T-helper 2 cell treated with Interferon-gamma antibody and Interleukin-4, amounts not matched to agents 5 μg/mL and 100 μg/mL, for 36 hours (primary cell): ENCODE measurements around the gene RIMBP2.

Experiments used
- DNase-seq: peaks from one replicate; pipeline ENCODE4 v3.0.0; 2021; ENCODE audit warnings: low spot score
- H3K27ac Mint-ChIP-seq: one replicate; pipeline ENCODE4 v1.8.0; 2021; ENCODE audit warnings: mild to moderate bottlenecking, mixed read lengths
- H3K27me3 Mint-ChIP-seq: one replicate; pipeline ENCODE4 v1.8.0; 2021; ENCODE audit warnings: low read depth, mixed read lengths
- H3K36me3 Mint-ChIP-seq: one replicate; pipeline ENCODE4 v1.8.0; 2021; ENCODE audit warnings: low read depth, mixed read lengths
- H3K4me1 Mint-ChIP-seq: one replicate; pipeline ENCODE4 v1.8.0; 2021; ENCODE audit warnings: low read depth, mixed read lengths
- H3K4me3 Mint-ChIP-seq: one replicate; pipeline ENCODE4 v1.8.0; 2022; ENCODE audit warnings: mild to moderate bottlenecking, moderate library complexity, mixed read lengths
- H3K9me3 Mint-ChIP-seq: one replicate; pipeline ENCODE4 v1.8.0; 2021; ENCODE audit warnings: mixed read lengths

Gene RIMBP2

GRCh38 chr12:130520784-130521183, 195.3 kb downstream of the RIMBP2 start:
- H3K4me1 Mint-ChIP-seq = no peaks in the 10 kb centered on the region
- no peaks in the 10 kb centered on the region for H3K9me3 Mint-ChIP-seq
- no peaks in the 10 kb centered on the region for H3K36me3 Mint-ChIP-seq
- DNase-seq = no peak
- H3K27ac Mint-ChIP-seq = no peak overlapping the region
- H3K4me3 Mint-ChIP-seq = no peak overlapping the region
- H3K27me3 Mint-ChIP-seq = no peaks in the 10 kb centered on the region

- Mint-ChIP-seq H3K4me1 (no peaks in the 10 kb centered on the region), H3K27ac (no peak overlapping the region), H3K9me3 (no peaks in the 10 kb centered on the region), H3K4me3 (no peak overlapping the region), H3K27me3 (no peaks in the 10 kb centered on the region), H3K36me3 (no peaks in the 10 kb centered on the region)
- no peak for DNase-seq
Measured at GRCh38 chr12:130517588-130517987, 198.5 kb downstream of the RIMBP2 start.

- Mint-ChIP-seq H3K36me3 (no peaks in the 10 kb centered on the region), H3K27me3 (no peaks in the 10 kb centered on the region)
Measured at GRCh38 chr12:130514149-130514551, 201.9 kb downstream of the RIMBP2 start.

GRCh38 chr12:130513556-130513955, 202.5 kb downstream of the RIMBP2 start:
- H3K36me3 Mint-ChIP-seq = no peaks in the 10 kb centered on the region
- H3K9me3 Mint-ChIP-seq = no peaks in the 10 kb centered on the region
- no peak overlapping the region for H3K27ac Mint-ChIP-seq
- no peaks in the 10 kb centered on the region for H3K27me3 Mint-ChIP-seq
- DNase-seq = no peak
- H3K4me3 Mint-ChIP-seq = no peak overlapping the region
- H3K4me1 Mint-ChIP-seq = no peaks in the 10 kb centered on the region

More at GRCh38 chr12:130514149-130514551, 201.9 kb downstream of the RIMBP2 start:
- Mint-ChIP-seq H3K27ac (no peak overlapping the region), H3K4me1 (no peaks in the 10 kb centered on the region), H3K4me3 (no peak overlapping the region), H3K9me3 (no peaks in the 10 kb centered on the region)
- no peak for DNase-seq

- Mint-ChIP-seq H3K27me3 (no peaks in the 10 kb centered on the region), H3K4me1 (no peaks in the 10 kb centered on the region), H3K4me3 (no peak overlapping the region), H3K27ac (no peak overlapping the region), H3K36me3 (no peaks in the 10 kb centered on the region), H3K9me3 (no peaks in the 10 kb centered on the region)
- DNase-seq = no peak
Measured at GRCh38 chr12:130511285-130511684, 204.8 kb downstream of the RIMBP2 start.

GRCh38 chr12:130509454-130509853, 206.6 kb downstream of the RIMBP2 start:
- no peaks in the 10 kb centered on the region for H3K36me3 Mint-ChIP-seq
- no peak for DNase-seq
- no peaks in the 10 kb centered on the region for H3K27me3 Mint-ChIP-seq
- H3K9me3 Mint-ChIP-seq = no peaks in the 10 kb centered on the region
- H3K4me1 Mint-ChIP-seq = no peaks in the 10 kb centered on the region
- no peak overlapping the region for H3K4me3 Mint-ChIP-seq
- H3K27ac Mint-ChIP-seq = no peak overlapping the region

DNA sequence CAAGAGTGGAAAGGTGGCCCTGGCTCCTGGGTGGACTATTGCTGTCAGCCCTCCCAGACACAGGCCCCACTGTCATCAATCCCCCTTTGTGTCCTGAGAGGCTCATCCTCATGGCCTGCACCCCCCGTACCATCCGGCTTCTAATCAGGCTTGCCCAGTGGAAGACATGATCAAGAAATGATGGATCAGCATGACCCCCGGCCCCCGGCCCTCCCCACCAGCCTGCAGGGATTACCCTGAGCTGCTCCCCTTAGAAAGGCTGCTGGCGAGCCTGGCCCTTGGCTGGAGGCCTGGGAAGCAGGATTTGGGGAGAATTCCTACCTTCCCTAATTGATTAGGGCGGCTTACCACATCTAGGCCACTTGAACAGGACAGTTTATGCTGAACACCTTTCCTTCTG, 207.3 kb downstream of the RIMBP2 start:
- H3K36me3 Mint-ChIP-seq = no peaks in the 10 kb centered on the region
- H3K9me3 Mint-ChIP-seq = no peaks in the 10 kb centered on the region
- no peaks in the 10 kb centered on the region for H3K4me1 Mint-ChIP-seq
- H3K4me3 Mint-ChIP-seq = no peak overlapping the region
- DNase-seq = no peak
- H3K27ac Mint-ChIP-seq = no peak overlapping the region
- H3K27me3 Mint-ChIP-seq = no peaks in the 10 kb centered on the region

DNA sequence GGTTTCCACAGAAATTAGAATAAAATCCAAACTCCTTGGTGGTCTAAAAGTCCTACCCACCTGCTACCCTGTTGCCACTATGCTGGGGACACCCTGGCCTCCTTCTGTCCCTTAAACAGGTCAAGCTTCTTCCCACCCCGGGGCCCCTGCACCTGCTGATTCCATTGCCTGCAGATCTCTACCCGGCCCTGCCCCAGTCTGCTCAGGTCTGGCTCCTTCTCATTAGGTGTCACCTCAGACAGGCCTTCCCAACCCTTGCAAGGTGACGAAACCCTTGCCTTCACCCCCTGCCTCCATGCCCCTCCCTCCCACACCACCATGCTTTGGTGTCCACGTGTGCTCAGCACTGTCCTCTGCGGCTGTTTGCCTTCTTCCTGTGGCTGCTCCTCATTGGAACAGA, 207.8 kb downstream of the RIMBP2 start:
- no peaks in the 10 kb centered on the region for H3K4me1 Mint-ChIP-seq
- H3K27ac Mint-ChIP-seq = no peak overlapping the region
- H3K9me3 Mint-ChIP-seq = no peaks in the 10 kb centered on the region
- H3K36me3 Mint-ChIP-seq = no peaks in the 10 kb centered on the region
- no peak overlapping the region for H3K4me3 Mint-ChIP-seq
- no peaks in the 10 kb centered on the region for H3K27me3 Mint-ChIP-seq
- DNase-seq = no peak

DNA sequence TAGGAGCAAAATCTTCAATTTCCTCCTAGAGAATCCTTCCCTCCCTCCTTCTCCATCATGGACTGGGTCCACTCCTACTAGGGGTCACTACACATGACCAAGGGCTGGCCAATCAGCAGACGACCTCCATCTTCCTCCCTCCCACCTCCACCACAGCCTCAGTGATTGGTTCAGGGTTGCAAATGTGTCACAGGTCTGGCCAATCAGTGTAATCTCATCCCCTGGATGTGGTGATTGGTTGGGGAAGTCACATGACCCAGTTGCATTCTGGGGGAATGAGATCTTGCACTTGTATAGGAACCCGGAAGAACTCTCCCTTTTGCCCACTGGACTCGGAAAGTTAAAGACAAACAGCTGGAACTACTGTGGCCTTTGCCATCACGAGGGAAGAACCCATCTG, 209.3 kb downstream of the RIMBP2 start:
- no peaks in the 10 kb centered on the region for H3K9me3 Mint-ChIP-seq

DNA sequence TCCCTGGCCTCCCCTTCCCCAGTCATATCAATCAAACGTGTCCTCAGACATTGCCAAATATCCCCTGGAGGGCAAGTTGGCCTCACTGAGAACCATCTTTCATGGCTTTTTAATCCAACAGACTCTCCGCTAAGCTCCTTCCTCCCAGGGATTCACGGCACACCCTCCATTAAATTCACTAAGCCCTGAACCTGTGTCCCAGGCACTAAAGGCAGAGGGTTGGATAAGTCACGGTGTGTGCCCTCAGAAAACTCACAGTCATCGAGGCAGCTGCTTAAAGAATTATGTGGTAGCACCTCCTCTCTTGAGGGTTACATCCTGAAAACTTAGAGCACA, 211.3 kb downstream of the RIMBP2 start:
- no peaks in the 10 kb centered on the region for H3K36me3 Mint-ChIP-seq
- DNase-seq = no peak
- no peaks in the 10 kb centered on the region for H3K4me1 Mint-ChIP-seq
- no peak overlapping the region for H3K4me3 Mint-ChIP-seq
- H3K9me3 Mint-ChIP-seq = no peaks in the 10 kb centered on the region
- H3K27me3 Mint-ChIP-seq = no peaks in the 10 kb centered on the region
- no peak overlapping the region for H3K27ac Mint-ChIP-seq

More for the DNA sequence above, 209.3 kb downstream of the RIMBP2 start:
- Mint-ChIP-seq H3K27me3 (no peaks in the 10 kb centered on the region), H3K4me1 (no peaks in the 10 kb centered on the region), H3K36me3 (no peaks in the 10 kb centered on the region), H3K27ac (no peak overlapping the region), H3K4me3 (no peak overlapping the region)
- no peak for DNase-seq

DNA sequence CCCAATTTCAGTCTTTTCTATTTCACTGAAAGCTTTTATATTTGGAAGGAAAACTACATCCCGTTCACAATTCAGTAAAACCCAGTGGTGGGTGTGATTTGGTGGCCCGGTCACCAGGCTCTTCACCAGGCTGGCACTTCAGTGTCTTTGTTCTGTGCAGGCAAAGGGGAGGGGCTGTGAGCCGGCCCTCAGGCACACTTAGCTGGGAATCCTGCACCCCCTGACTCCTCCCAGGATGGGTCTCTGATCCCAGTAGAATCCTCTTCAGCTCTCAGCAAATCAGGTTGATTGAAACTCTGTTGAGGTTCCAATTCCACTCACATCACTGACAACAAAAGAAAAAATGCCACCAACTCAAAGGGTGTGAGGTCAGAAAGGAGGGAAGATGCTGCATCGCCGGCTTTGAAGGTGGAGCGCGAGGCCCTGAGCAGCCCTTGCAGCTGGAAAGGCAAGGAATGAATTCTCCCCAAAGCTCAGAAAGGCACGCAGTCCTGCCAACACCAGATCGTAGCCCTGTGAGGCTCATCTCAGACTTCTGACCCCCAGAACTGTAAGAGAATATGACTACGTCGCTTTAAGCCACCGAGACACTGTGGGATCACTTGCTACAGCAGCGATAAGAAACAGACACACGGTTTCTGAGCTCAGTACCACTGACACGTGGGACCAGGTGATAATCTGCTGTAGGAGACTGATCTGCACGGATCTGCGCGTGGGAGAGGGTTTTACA, 211.8 kb downstream of the RIMBP2 start:
- no peak for DNase-seq
- Mint-ChIP-seq H3K4me3 (no peak overlapping the region), H3K27me3 (peaks cover 2% of the 10 kb centered on the region), H3K36me3 (no peaks in the 10 kb centered on the region), H3K27ac (no peak overlapping the region), H3K4me1 (no peaks in the 10 kb centered on the region), H3K9me3 (peaks cover 4% of the 10 kb centered on the region)

- no peaks in the 10 kb centered on the region for H3K4me1 Mint-ChIP-seq
- DNase-seq = no peak
- no peak overlapping the region for H3K4me3 Mint-ChIP-seq
- peaks cover 4% of the 10 kb centered on the region for H3K9me3 Mint-ChIP-seq
- no peaks in the 10 kb centered on the region for H3K36me3 Mint-ChIP-seq
- no peak overlapping the region for H3K27ac Mint-ChIP-seq
- peaks cover 2% of the 10 kb centered on the region for H3K27me3 Mint-ChIP-seq
Measured at GRCh38 chr12:130501821-130502220, 214.3 kb downstream of the RIMBP2 start.

GRCh38 chr12:130500835-130501330, 215.2 kb downstream of the RIMBP2 start:
- Mint-ChIP-seq H3K27ac (no peak overlapping the region), H3K27me3 (peaks cover 2% of the 10 kb centered on the region), H3K4me1 (no peaks in the 10 kb centered on the region), H3K4me3 (no peak overlapping the region), H3K9me3 (peaks cover 4% of the 10 kb centered on the region), H3K36me3 (no peaks in the 10 kb centered on the region)
- no peak for DNase-seq

DNA sequence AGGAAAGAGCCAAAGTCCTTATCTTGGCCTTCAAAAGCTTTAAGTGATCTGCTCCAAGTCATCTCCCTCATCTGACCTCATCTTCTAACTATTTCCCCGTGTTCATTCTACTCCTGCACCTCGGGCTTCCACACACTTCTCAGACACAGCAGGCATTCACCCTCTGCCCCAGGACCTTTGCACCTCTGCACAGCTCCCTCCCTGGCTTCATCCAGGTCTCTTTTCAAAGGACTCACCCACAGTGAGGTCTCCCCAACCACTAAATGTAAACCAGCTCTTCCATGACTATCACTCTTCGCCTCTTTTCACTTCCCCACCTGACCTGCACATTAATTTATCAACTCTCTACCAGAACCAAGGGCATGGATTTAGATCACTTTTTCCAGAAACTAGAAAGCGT, 216.6 kb downstream of the RIMBP2 start:
- Mint-ChIP-seq H3K9me3 (peaks cover 4% of the 10 kb centered on the region), H3K27me3 (peaks cover 2% of the 10 kb centered on the region), H3K4me3 (no peak overlapping the region), H3K27ac (no peak overlapping the region), H3K4me1 (no peaks in the 10 kb centered on the region), H3K36me3 (no peaks in the 10 kb centered on the region)
- no peak for DNase-seq
